K562 (cell line): Measurements from ENCODE around the gene WFDC2. TPM values are rescaled to one million over a fixed set of nuclear protein-coding genes. Genes with fewer than 3 reads are reported as not detected.

Source experiments
- CBX8 ChIP-seq: fragments of 200-600 bp; sonication (generic); IDR thresholded peaks from 2 replicates; pipeline ENCODE4 v1.6.1; 2012; ENCODE audit warnings: borderline replicate concordance, mixed run types, low read depth, mild to moderate bottlenecking, moderate library complexity, mixed read lengths, low read length, control low read depth, inconsistent platforms; ENCODE audit not compliant: poor library complexity, severe bottlenecking; ENCODE audit errors: extremely low read depth
- CHAMP1 ChIP-seq: fragments of 450-650 bp; IDR thresholded peaks from 2 replicates; pipeline ENCODE4 v1.6.1; 2016; ENCODE audit warnings: mild to moderate bottlenecking
- CREB3 ChIP-seq: fragments of 450-650 bp; conservative IDR thresholded peaks from 2 replicates; pipeline ENCODE4 v1.6.1; 2016; ENCODE audit warnings: missing genetic modification characterization, low read depth, mild to moderate bottlenecking, missing compliant biosample characterization, moderate library complexity
- CXXC5 ChIP-seq: fragments of 250-450 bp; sonication (Bioruptor Pico); IDR thresholded peaks from 2 replicates; pipeline ENCODE4 v1.8.0; 2022; ENCODE audit warnings: inconsistent platforms, mild to moderate bottlenecking, moderate library complexity
- E2F5 ChIP-seq: sonication (generic); formaldehyde crosslinking; IDR thresholded peaks from 2 replicates; pipeline ENCODE4 v1.8.0; 2022; ENCODE audit warnings: mild to moderate bottlenecking, missing genetic modification reagents
- E4F1 ChIP-seq: fragments of 250-450 bp; sonication (Bioruptor Pico); IDR thresholded peaks from 2 replicates; pipeline ENCODE4 v1.5.0; 2021; ENCODE audit warnings: mild to moderate bottlenecking, borderline replicate concordance
- EP400 ChIP-seq: fragments of 450-650 bp; IDR thresholded peaks from 2 replicates; pipeline ENCODE4 v1.6.1; 2017; ENCODE audit warnings: antibody characterized with exemption, mild to moderate bottlenecking, moderate library complexity
- FOXO4 ChIP-seq: fragments of 450-650 bp; formaldehyde crosslinking; IDR thresholded peaks from 2 replicates; pipeline ENCODE4 v1.4.0; 2020; ENCODE audit warnings: mild to moderate bottlenecking, moderate library complexity
- GABPA ChIP-seq: fragments of 200-800 bp; sonication (Bioruptor generic); conservative IDR thresholded peaks from 2 replicates; pipeline ENCODE4 v1.6.1; 2016; ENCODE audit warnings: low read depth, missing genetic modification characterization, missing compliant biosample characterization
- GATAD2B ChIP-seq: fragments of 450-650 bp; IDR thresholded peaks from 2 replicates; pipeline ENCODE4 v1.6.1; 2017; ENCODE audit warnings: mild to moderate bottlenecking, borderline replicate concordance
- HNRNPUL1 ChIP-seq: fragments of 200-400 bp; formaldehyde crosslinking; IDR thresholded peaks from 2 replicates; pipeline ENCODE4 v1.6.1; 2017; ENCODE audit warnings: low read length
- L3MBTL2 ChIP-seq: fragments of 450-650 bp; IDR thresholded peaks from 2 replicates; pipeline ENCODE4 v1.6.1; 2016; ENCODE audit warnings: mild to moderate bottlenecking, moderate library complexity
- LCOR ChIP-seq: sonication (generic); formaldehyde crosslinking; IDR thresholded peaks from 2 replicates; pipeline ENCODE4 v1.8.0; 2022; ENCODE audit warnings: mild to moderate bottlenecking, missing genetic modification reagents
- MTF1 ChIP-seq: fragments of 250-450 bp; sonication (Bioruptor Pico); IDR thresholded peaks from 2 replicates; pipeline ENCODE4 v1.9.0; 2021; ENCODE audit warnings: moderate library complexity, mild to moderate bottlenecking, inconsistent platforms, borderline replicate concordance
- POLR2A ChIP-seq: fragments of 450-650 bp; conservative IDR thresholded peaks from 2 replicates; pipeline ENCODE4 v1.6.1; 2016
- RAD51 ChIP-seq: fragments of 450-650 bp; IDR thresholded peaks from 2 replicates; pipeline ENCODE4 v1.7.1; 2016; ENCODE audit warnings: low read depth, mild to moderate bottlenecking, borderline replicate concordance
- TCF3 ChIP-seq: sonication (generic); formaldehyde crosslinking; IDR thresholded peaks from 2 replicates; pipeline ENCODE4 v1.4.0; 2020; ENCODE audit warnings: mild to moderate bottlenecking, missing genetic modification reagents
- ZBTB17 ChIP-seq: fragments of 450-650 bp; formaldehyde crosslinking; IDR thresholded peaks from 2 replicates; pipeline ENCODE4 v1.4.0; 2020; ENCODE audit warnings: mild to moderate bottlenecking
- ZNF143 ChIP-seq: sonication (generic); formaldehyde crosslinking; IDR thresholded peaks from 2 replicates; pipeline ENCODE4 v1.9.0; 2022; ENCODE audit warnings: mild to moderate bottlenecking, missing genetic modification reagents
- polyA plus RNA-seq, 8 experiments: library from polyadenylated mRNA; depleted of rRNA in 4 of 8; stranded (reverse) in 5 of 8; unstranded in 3 of 8; fragments of >200 nt; fragmentation: Nextera tagmentation in 2 of 8; fragmentation: Illumina TruSeq in 1 of 8; extraction: Ambion mirVana in 2 of 8; extraction: Trizol in 1 of 8; gene quantifications; 2 replicates each; pipeline versions ENCODE4 v1.2.1 to v1.2.3, GENCODE V29; 2011 to 2014; ENCODE audit warnings: inconsistent platforms in 1 of 8, missing spikeins in 1 of 8
- total RNA-seq, 7 experiments: library from RNA; depleted of rRNA in 6 of 7; stranded (reverse); fragments of >200 nt in 6 of 7; fragmentation: Illumina TruSeq in 2 of 7; extraction: Trizol in 2 of 7; gene quantifications; 2 replicates each; pipeline versions ENCODE4 v1.2.1 to v1.2.3, GENCODE V29; 2011 to 2021; ENCODE audit warnings: low replicate concordance in 1 of 7

Gene WFDC2
- total and polyA plus RNA-seq, 9 of the 15 experiments (the other 6 are each of a cell fraction or from before 2014, with no cell fraction given) = not detected

GRCh38 chr20:45427236-45428149 lies 42.1 kb upstream of the WFDC2 start (continued):
- TF ChIP-seq POLR2A = 0 out of 2 replicates have a peak, but pooled peaks have one; percentile 48
- TF ChIP-seq GATAD2B = no peak
- TF ChIP-seq E2F5 = no peak
- TF ChIP-seq GABPA (tag) = no peak
- TF ChIP-seq CXXC5 (CRISPR knock-in tag) = peak; percentile 74
- TF ChIP-seq L3MBTL2 = peak; percentile 79
- TF ChIP-seq E4F1 (CRISPR knock-in tag) = no peak
- TF ChIP-seq RAD51 = peak; percentile 64; the same call in 1 of the 2 replicates
- no peak for TF ChIP-seq FOXO4 (CRISPR knock-in tag)
- TF ChIP-seq TCF3 (CRISPR knock-in tag) = peak; percentile 67
- TF ChIP-seq HNRNPUL1 = no peak
- peak; percentile 76 for TF ChIP-seq EP400
- no peak for TF ChIP-seq CBX8
- TF ChIP-seq MTF1 (CRISPR knock-in tag) = no peak
- no peak for TF ChIP-seq CHAMP1
- no peak for TF ChIP-seq ZBTB17 (CRISPR knock-in tag)
- TF ChIP-seq CREB3 (tag) = no peak
- no peak for TF ChIP-seq ZNF143 (CRISPR knock-in tag)
- no peak for TF ChIP-seq LCOR (CRISPR knock-in tag)
